Eye (tissue), 1 donor: ENCODE results near the gene AMTN.
"Not testable (repeated sequence)": the region's sequence is repeated elsewhere in the genome, so short reads cannot be mapped to it uniquely, and the experiment has no call there.

Experiments
- DNase-seq: peaks from one replicate; pipeline ENCODE4 v3.0.0-alpha.2; 2015

Gene AMTN, protein sequence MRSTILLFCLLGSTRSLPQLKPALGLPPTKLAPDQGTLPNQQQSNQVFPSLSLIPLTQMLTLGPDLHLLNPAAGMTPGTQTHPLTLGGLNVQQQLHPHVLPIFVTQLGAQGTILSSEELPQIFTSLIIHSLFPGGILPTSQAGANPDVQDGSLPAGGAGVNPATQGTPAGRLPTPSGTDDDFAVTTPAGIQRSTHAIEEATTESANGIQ

DNA sequence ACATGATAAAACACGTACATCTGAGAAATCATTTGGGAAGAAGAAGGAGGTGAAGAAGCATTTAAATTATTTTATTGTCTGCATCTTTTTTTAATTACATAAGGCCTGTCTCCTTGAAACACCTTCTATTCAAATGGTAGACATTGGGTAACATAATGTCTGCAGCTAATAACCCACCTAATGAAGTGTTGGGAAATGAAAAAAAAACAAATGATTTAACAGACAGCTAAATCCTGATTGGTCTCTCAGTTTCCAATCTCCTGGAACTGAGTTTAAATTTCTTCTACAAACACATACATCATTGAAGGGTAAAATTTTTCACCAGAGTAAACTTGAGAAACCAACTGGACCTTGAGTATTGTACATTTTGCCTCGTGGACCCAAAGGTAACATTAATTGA lies at the start of gene AMTN:
TSS of gene AMTN (plus strand) at position 301 of the 400 bp plus-strand sequence. CDS start 209 bp downstream, outside the sequence.
- no peak for DNase-seq

DNA sequence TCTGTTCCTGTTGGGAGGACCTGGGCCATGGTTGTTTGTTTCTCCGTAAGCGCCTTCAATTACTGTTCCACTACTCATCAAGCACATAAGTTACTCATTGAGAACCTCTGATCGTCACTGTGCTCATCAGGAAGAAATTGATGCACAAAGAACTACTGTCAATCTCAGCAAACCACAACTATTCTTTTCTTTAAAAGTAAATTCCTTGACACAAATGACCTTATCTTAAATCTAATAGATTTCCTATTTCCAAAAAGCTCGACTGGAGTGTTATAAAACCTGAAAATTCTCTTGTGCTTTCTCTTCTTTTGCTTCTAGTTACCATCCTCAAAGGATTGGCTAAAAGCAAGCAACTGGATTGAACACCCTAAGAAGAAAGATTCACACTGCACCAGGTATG lies 46.5 kb upstream of the AMTN start, which contains the start of gene MUC7:
TSS of gene MUC7 (plus strand) at position 301 of the 400 bp plus-strand sequence. CDS start 1,825 bp downstream, outside the sequence.
- DNase-seq, result no peak

DNA sequence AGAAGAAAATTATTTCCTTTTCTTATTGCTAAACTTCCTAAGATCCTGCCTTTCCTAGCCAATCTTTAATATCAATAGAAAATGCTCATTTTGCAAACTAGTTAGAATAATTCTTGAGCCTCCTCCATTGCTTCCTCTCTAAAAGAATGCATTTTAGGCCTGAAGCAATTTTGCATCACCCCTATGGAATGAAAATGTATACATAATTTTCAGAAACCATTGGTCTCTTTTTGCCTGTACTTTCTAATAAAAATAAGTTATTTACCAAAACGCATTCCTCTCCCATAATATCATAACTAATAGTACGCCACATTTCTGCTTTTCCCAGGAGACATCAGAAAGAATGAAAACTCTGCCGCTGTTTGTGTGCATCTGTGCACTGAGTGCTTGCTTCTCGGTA lies 44.7 kb upstream of the AMTN start:
- DNase-seq, result no peak

- peak; percentile 4 for DNase-seq
These were observed 29.6 kb upstream of the AMTN start for GRCh38 chr4:70488748-70489147.

- DNase-seq, result no peak
These were observed 22.1 kb upstream of the AMTN start for GRCh38 chr4:70496231-70496630.

GRCh38 chr4:70501838-70502237 lies 16.5 kb upstream of the AMTN start:
- not testable (repeated sequence) for DNase-seq

- no peak for DNase-seq
These were observed 13.6 kb upstream of the AMTN start for GRCh38 chr4:70504733-70505132.

- DNase-seq, result peak; percentile 70
These were observed 13.1 kb upstream of the AMTN start for GRCh38 chr4:70505151-70505748.

- DNase-seq, result no peak
These were observed 9.6 kb upstream of the AMTN start for GRCh38 chr4:70508801-70509200.

DNA sequence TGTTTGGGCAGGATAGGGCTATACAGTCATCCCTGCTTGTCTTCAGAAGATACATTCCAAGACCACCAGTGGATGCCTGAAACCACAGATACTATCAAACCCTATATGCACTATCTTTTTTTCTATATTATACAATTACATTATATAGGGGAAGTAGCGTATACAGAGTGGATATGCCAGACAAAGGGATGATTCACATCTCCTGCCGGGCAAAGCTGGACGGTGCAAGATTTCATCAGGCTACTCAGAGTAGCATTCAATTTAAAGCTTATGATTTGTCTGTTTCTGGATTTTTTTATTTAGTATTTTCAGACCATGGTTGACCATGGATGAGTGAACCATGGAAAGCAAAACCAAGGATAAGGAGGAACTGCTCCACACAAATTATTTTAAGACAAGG lies 7.0 kb upstream of the AMTN start:
- DNase-seq, result no peak

DNA sequence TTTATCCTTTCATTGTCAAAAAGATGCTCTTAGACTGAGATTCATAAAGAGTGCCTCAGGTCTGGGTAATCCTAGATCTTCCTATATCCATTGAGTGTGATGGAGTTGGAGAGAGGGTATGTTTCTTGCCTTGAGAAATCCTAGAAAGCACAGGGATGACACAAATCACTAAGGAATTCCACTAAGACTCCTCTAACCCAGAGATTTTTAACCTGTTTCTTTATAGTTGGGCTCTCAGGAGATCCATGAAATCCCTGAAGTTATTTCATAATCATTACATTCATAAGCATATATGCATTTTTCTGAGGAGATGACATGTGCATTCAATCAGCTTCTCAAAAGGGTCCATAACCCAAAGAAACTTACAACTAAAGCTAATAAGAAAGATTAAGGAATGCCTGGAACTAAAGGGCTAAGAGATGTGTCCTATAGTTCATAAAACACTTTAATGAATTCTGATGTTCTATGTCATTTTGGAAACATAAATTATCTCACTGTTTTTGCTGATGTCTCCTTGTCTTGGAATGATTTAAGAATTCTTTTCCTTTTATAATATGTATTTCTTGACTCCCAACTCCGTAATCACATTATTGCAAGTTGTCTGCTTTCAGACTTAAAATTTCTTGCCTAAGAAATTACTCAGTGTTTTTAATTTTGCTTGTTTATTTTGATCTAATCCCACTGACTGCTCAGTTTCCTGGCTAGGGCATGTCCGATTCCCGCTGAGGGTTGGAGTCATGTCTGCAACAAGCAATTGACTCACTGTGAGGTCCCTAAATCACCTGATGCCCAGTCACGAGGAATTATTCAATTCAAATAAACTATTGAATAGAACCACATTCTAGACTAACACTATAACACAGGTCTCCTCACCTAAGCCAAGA lies 2.8 kb upstream of the AMTN start:
- DNase-seq, result no peak

- no peak for DNase-seq
These were observed 347 bp downstream of the AMTN start for GRCh38 chr4:70518716-70519115.

GRCh38 chr4:70522626-70523025 lies 4.3 kb downstream of the AMTN start:
- no peak for DNase-seq

DNA sequence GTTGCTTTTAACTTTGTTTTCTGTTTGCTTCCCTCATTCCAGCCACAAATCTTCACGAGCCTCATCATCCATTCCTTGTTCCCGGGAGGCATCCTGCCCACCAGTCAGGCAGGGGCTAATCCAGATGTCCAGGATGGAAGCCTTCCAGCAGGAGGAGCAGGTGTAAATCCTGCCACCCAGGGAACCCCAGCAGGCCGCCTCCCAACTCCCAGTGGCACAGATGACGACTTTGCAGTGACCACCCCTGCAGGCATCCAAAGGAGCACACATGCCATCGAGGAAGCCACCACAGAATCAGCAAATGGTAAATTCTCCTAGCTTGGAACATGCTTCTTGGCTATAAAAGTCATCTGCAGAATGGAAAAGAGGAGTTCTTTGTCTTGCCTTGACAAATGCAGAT lies 12.6 kb downstream of the AMTN start:
- no peak for DNase-seq

DNA sequence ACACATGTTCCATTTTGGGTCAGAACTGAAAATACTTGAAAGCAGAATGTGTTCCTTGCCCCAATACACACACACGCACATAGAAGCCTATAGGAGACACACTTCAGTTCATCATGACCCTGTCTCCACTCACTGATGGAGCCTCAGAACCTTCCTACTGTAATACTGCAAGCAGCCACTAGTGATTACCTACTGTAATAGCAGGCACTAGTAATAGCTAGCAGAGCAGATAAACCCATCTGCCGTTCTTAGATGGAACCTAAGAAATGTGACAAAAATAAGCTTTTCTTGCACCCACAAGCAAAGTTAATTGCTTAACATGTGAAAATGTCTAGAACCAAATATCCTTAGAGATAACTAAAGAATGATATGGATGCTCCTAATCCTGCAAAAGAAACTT lies 13.6 kb downstream of the AMTN start:
- no peak for DNase-seq

DNA sequence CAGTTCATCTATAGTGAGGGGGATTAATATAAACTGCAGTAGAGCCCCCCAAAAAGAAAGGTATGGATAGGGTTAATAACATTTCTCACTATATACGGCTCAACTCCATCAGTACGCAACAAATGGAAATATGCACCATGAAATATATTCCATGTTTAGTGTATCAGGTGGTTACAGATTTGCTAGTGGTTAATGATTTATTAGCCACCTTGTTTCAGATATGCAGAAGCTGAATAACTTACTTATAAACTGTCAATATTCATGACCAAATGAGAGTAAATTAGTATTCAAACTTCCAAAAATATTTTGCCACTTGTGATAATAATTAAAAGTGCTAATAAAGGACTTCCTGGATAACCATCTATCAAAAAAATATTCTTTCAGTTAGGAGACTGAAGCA lies 14.8 kb downstream of the AMTN start:
- DNase-seq, result no peak

- no peak for DNase-seq
These were observed 15.4 kb downstream of the AMTN start for GRCh38 chr4:70533791-70534190.

- not testable (repeated sequence) for DNase-seq
These were observed 16.5 kb downstream of the AMTN start for GRCh38 chr4:70534886-70535285.

DNA sequence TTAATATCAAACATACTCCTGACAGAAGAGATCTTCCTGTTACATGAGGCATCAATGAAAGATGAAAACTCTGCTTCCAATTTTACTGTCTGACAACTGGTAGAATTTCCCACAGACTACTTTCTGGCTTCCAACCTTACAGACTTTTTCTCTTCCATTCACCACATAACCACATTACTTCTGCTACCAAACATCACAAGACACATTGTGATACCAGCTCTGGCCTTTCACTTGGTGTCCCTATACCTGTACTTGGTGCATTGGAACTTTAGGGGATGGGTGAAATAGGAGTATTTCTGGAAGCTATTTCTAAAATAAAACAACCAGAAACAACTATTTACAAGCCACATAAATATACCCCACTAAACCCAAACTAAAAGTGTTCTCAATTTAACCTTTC lies 20.5 kb downstream of the AMTN start:
- no peak for DNase-seq

DNA sequence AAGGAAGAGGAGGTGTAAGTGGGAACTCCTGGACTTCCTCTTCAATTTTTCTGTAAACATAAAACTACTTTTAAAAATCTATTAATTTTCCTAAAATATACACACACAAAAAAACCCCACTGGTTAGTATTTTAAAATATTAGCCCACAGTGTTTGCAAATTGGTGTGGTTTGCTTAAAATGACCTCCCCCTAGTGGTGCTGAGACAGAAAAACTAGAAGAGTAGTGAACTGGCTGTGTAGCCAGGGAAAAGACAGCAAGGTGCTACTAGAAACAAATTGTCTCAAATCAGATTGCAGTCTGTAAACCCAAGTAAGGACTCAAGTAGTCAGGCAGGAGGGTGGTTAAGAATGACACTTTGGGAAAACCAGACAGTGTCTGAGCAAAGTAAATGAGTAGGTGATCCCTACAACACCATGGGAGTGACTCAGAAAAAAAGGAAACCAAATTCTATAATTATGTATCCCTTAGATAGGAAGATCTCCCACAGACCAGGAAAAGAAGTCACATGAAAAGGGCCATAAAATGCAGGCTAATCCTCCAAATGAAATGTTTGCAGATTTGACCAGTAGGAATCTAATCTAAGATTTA lies 26.0 kb downstream of the AMTN start:
- DNase-seq, result peak; percentile 6

- DNase-seq, result no peak
These were observed 38.5 kb downstream of the AMTN start for GRCh38 chr4:70556856-70557255.

GRCh38 chr4:70559211-70559830 lies 41.0 kb downstream of the AMTN start:
- peak; percentile 80 for DNase-seq

- DNase-seq, result no peak
These were observed 41.6 kb downstream of the AMTN start for GRCh38 chr4:70559924-70560323.
